B cell (primary cell): ENCODE results near the gene LMAN2.

Experiments used
- CTCF ChIP-seq: fragments of 200-600 bp; IDR thresholded peaks from one replicate; pipeline ENCODE4 v1.8.0; 2022; ENCODE audit warnings: antibody characterized with exemption, mild to moderate bottlenecking
- EZH2 ChIP-seq: IDR thresholded peaks from 2 replicates; pipeline ENCODE4 v1.6.1; 2012; ENCODE audit warnings: borderline replicate concordance, low read depth, mild to moderate bottlenecking, moderate library complexity, low read length; ENCODE audit not compliant: insufficient read depth, poor library complexity, severe bottlenecking

- no peak for TF ChIP-seq CTCF
- TF ChIP-seq EZH2, result no peak
Measured at GRCh38 chr5:177388521-177389052, 37.1 kb upstream of the LMAN2 start.
